Hematopoietic multipotent progenitor cell treated with erythropoietin and hydrocortisone succinate and interleukin-3 and kit ligand, for 17 days (in vitro differentiated cells): ENCODE data around the gene DLG2.
"Not testable (repeated sequence)": the region's sequence is repeated elsewhere in the genome, so short reads cannot be mapped to it uniquely, and the experiment has no call there.

ENCODE experiments used
- DNase-seq: peaks from one replicate; pipeline ENCODE4 v3.0.0-alpha.2; 2015; ENCODE audit warnings: low spot score

Gene DLG2

GRCh38 chr11:85229723-85230122, 397.4 kb downstream of the DLG2 start:
- DNase-seq = not testable (repeated sequence)

DNA sequence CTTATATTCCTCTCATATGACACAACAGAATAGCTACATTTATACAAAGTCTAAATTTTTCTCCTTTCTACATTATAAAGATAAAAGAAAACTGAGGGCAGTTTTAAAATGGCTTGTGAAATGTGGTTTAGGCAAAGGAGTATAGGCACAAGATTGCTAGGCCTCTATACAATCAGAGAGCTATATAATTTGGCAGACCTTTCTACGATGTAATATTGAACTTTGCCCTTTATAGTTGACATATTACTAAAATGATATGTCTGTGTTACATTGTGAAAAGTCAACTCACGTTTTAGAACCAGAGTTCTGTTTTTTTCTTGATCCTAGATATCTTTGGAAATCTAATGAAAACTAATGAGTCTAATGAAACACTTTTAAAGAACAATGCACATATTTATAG, 430.2 kb downstream of the DLG2 start:
- DNase-seq = no peak

- no peak for DNase-seq
Measured at GRCh38 chr11:85195934-85196333, 431.2 kb downstream of the DLG2 start.

- DNase-seq = no peak
Measured at GRCh38 chr11:85187992-85188391, 439.2 kb downstream of the DLG2 start.

DNA sequence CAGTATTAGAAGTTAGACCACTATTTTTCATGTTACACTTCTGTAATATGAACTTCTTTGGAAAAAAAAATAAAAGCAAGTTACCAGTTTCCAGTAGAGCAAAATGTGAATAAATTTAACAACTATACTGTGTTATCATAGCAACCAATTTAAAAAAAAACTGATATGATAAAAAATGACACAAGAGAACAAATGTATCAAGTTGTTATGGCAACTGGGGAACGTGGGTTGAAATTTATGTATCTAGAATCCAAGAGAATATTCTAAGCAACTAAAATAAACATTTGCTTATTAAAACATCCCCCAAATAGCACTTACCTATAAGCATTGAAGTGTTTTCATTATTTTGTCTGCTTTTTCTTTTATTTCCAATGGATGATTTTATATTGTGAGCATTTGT, 442.4 kb downstream of the DLG2 start:
- no peak for DNase-seq

GRCh38 chr11:85182441-85183387, 444.4 kb downstream of the DLG2 start:
- no peak for DNase-seq

DNA sequence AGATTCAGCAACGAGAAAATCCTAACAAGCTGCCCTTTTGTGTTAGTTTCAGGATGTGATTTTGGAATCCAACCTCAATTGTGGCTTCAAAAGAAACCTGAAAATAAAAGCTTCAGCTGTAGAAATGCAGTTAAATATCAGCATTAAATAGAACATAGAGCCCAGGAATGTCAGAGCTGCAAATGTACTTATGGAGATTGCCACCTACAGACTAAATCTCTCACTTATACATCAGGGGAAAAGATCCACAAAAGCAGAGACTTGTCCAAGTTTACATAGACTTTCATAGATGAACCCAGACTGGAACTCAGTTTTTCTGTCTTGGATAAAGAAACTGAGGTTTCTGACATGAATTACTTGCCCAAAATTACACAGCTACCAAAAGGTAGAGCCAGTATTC, 446.6 kb downstream of the DLG2 start:
- no peak for DNase-seq

GRCh38 chr11:85171648-85172257, 455.4 kb downstream of the DLG2 start:
- no peak for DNase-seq

- DNase-seq = no peak
Measured at GRCh38 chr11:85170184-85170583, 457.0 kb downstream of the DLG2 start.

DNA sequence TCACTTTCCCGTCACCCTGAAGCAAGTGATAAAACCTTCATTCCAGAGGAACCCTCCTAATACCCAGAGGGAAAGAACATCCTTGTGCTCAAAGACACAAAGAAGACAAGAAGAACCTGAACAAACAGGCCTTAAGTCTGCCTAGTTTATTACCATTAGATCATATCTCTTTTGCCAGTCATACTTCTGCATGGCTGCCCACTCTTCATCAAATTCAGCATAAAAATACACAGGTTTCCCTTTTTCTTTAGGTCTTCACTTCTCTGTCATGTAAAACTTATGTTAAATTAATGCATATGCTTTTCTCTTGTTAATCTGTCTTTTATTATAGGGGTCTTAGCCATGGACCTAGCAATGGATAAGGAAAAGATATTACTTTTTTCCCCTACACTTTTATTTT, 459.7 kb downstream of the DLG2 start:
- DNase-seq = no peak

GRCh38 chr11:85167038-85167437, 460.1 kb downstream of the DLG2 start:
- DNase-seq = no peak

DNA sequence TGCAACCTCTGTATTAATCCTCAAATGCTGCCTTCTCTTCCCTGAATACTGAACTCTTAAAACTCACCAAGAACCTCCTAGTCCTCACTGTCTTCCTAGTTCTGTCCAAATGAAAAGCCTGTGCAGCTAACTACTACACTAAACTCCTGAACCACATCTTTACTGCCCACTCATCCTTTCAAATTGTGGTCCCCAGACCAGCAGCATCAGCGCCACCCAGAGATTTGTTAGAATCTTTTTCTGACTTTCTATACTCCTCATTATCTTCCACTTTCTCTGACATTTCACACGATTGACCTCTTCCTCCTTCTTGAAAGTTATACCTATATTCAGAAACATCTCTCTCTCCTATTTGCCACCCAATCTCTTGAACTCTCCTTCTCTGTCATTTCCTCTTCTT, 461.3 kb downstream of the DLG2 start:
- DNase-seq = no peak

DNA sequence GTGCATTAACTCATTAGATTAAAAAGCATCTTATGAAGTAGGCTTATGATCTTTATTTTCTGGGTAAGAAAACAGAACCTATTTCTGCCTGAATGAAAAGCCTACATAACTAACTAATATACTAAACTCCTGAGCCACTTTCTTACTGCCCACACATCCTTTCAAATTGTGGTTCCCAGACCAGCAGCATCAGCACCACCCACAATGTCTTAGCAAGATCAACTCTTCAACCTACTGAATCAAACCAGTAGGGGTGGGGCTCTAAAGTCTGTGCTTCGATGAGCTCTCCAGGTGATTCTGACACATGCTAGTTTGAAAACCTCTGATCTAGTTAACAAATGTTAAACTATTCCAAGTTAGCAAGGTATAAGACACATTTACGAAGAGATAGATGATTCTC, 462.4 kb downstream of the DLG2 start:
- no peak for DNase-seq

GRCh38 chr11:85154294-85154693, 472.9 kb downstream of the DLG2 start:
- DNase-seq = no peak

DNA sequence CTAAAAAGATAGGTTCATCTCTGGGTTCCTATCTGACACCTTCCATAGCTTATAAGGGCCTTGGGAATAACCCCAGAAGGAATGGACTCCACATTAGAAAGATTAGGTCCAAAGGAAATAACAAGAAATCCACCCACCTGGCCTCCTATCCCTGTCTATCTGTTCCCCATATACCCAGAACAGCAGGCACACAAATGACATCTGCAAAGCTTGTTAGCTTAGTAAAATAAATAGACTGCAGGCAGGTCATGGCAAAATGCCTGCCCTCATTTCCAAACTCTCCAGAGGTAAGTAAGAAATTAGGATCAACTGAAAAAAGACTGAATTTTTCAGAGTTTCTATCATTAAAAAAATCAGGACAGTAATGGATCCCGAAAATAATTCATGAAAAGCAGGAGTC, 489.5 kb downstream of the DLG2 start:
- no peak for DNase-seq

GRCh38 chr11:85133636-85134035, 493.5 kb downstream of the DLG2 start:
- DNase-seq = no peak

- no peak for DNase-seq
Measured at GRCh38 chr11:85132851-85133585, 494.1 kb downstream of the DLG2 start.

DNA sequence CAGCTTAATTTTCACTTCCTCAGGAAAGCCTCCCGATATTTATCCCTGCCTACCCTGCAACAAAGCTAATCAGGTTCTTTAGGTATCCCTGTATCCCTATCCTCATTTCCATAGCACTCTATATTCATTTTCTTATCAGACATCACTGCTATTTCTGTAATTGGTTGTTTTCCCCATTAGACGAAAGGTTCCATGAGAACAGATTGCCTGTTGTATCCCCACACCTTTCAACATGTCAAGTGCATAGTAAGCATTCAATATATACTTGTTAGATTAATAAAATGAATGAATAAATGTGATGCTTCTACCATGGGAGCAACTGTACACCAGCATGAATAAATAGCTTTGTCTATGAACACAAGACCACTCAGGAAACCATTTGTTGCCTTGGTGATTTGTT, 499.8 kb downstream of the DLG2 start:
- DNase-seq = no peak

DNA sequence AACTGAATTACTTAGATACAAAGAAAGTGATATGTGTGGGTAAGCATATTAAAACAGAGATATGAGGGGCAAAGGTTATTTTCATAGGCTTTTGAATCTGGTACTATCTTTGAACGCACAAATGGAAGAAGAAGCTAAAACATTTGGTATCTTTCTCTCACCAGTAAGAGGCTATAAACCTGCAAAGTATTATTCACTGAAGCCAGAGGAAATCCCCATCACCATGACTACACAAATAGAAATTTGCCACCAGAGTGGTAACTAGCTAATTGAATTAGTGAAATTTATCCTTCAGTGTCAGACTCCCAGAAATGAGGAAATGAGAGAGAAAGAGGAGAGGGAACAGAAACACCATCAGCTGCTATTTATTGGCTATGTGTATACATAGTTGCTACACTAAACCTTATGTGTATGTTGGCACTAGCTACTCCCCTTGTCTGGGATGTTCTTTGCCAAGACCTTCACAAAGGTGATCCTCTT, 503.4 kb downstream of the DLG2 start:
- DNase-seq = no peak

DNA sequence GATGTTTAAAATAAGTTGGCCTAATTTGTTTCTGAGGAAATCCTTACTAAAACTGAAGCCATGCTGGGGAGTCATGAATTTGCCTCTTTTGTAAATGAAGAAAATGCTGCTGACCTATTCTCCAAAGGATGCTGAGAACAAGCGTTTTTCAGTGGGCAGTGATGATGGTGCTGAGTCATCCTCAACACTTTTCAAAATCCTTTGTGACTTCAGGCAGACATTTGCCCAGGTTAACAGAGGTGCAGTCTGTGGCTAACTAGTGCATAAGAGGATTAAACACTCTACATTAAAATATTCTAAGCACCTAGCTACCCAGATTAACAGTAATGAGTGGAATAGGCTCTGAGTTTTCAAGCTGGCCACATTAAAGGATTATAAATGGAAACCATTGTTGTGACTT, 509.0 kb downstream of the DLG2 start:
- no peak for DNase-seq

- no peak for DNase-seq
Measured at GRCh38 chr11:85115798-85116197, 511.3 kb downstream of the DLG2 start.

- no peak for DNase-seq
Measured at GRCh38 chr11:85114786-85115185, 512.4 kb downstream of the DLG2 start.

GRCh38 chr11:85110246-85110645, 516.9 kb downstream of the DLG2 start:
- not testable (repeated sequence) for DNase-seq
